ENCODE results near the gene TAF6. TPM values are rescaled to one million over a fixed set of nuclear protein-coding genes. Genes with fewer than 3 reads are reported as not detected.

Gene TAF6
- total RNA-seq, 1 donor from 2014 or later = 39.4 TPM

GRCh38 chr7:100142461-100142860, 23.3 kb upstream of the TAF6 start:
- H3K4me1 ChIP-seq = no peaks in the 10 kb centered on the region
- intact Hi-C loops (cut with DNase I) = no loop called here
- no peaks in the 10 kb centered on the region for H3K27me3 ChIP-seq (ENCODE audit: low read depth)
- DNase-seq = no peak
- H3K9me3 ChIP-seq = no peaks in the 10 kb centered on the region
- H3K4me3 ChIP-seq = no peak overlapping the region
- no peaks in the 10 kb centered on the region for H3K36me3 ChIP-seq
- no peak for TF ChIP-seq CTCF (IDR thresholded peaks at IDR 0.05)
- ATAC-seq = no peak
- H3K27ac ChIP-seq = no peak overlapping the region

- Histone ChIP-seq H3K27ac (no peak overlapping the region), H3K4me3 (no peak overlapping the region), H3K27me3 (ENCODE audit: low read depth) (no peaks in the 10 kb centered on the region), H3K36me3 (no peaks in the 10 kb centered on the region), H3K9me3 (no peaks in the 10 kb centered on the region), H3K4me1 (no peaks in the 10 kb centered on the region)
- DNase-seq (no peak), ATAC-seq (no peak)
- TF ChIP-seq CTCF (IDR thresholded peaks at IDR 0.05) = no peak
- intact Hi-C loops (cut with DNase I) = no loop called here
These were observed 22.4 kb upstream of the TAF6 start for GRCh38 chr7:100141555-100141949.

- Histone ChIP-seq H3K4me3 (no peak overlapping the region), H3K9me3 (no peaks in the 10 kb centered on the region), H3K27ac (no peak overlapping the region), H3K36me3 (no peaks in the 10 kb centered on the region), H3K27me3 (ENCODE audit: low read depth) (no peaks in the 10 kb centered on the region), H3K4me1 (no peaks in the 10 kb centered on the region)
- no peak for DNase-seq
- intact Hi-C loops (cut with DNase I) = no loop called here
- no peak for TF ChIP-seq CTCF (IDR thresholded peaks at IDR 0.05)
- ATAC-seq = no peak
These were observed 18.9 kb upstream of the TAF6 start for GRCh38 chr7:100137851-100138760.

GRCh38 chr7:100132697-100133151, 13.6 kb upstream of the TAF6 start:
- peaks cover 15% of the 10 kb centered on the region for H3K4me1 ChIP-seq
- intact Hi-C loops (cut with DNase I) = no loop called here
- H3K27ac ChIP-seq = no peak overlapping the region
- H3K27me3 ChIP-seq (ENCODE audit: low read depth) = no peaks in the 10 kb centered on the region
- no peaks in the 10 kb centered on the region for H3K36me3 ChIP-seq
- H3K9me3 ChIP-seq = no peaks in the 10 kb centered on the region
- peak; percentile 84 for TF ChIP-seq CTCF (IDR thresholded peaks at IDR 0.05)
- DNase-seq (no peak), ATAC-seq (peak; percentile 79 to 81)
- no peak overlapping the region for H3K4me3 ChIP-seq

GRCh38 chr7:100132126-100132525, 13.0 kb upstream of the TAF6 start:
- H3K4me3 ChIP-seq = no peak overlapping the region
- H3K9me3 ChIP-seq = no peaks in the 10 kb centered on the region
- DNase-seq = no peak
- no peaks in the 10 kb centered on the region for H3K36me3 ChIP-seq
- no peaks in the 10 kb centered on the region for H3K27me3 ChIP-seq (ENCODE audit: low read depth)
- peaks cover 17% of the 10 kb centered on the region for H3K4me1 ChIP-seq
- H3K27ac ChIP-seq = no peak overlapping the region
- intact Hi-C loops (cut with DNase I) = no loop called here
- ATAC-seq = no peak
- no peak for TF ChIP-seq CTCF (IDR thresholded peaks at IDR 0.05)

Data from lower lobe of right lung (tissue), 2 donors.